ENCODE data around the gene CD84.

The CD84 gene

DNA sequence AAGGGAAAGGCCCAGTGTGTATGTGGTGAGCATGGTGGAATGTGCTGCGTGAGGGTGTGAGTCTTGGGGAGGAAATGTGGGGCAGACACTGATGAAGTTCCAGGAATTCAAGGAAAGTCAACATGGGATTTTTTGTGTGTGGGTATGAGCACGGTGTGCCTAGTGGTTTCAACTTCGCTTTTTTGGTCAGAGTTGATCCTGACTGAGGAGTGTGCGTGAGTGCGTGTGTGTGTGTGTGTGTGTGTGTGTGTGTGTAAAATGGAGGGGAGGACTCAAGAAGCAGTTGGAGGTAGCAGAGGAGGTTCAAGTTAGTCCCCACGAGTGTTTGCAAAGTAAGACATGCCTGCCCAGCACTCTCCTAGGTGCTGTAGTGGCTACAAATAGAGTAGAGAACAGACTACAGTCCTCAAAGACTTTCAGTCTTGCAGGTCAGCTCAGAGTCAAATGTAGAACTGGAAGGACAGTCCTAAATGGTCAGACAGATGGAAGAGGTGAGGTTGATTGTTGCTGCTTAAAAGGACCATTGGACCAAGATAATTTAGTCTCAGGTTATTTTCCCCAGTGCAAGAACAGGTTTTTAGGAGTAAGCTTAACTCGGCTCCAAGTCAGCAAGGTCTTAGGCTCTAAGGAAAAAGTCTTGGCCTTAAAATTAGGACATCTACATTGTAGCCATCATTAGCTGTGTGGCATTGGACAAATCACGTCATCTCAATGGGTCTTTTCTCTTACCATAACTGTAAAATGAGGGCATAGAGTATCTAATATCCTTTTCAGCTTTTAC lies 42.5 kb upstream of the CD84 start:
- no peak overlapping the region for H3K27ac ChIP-seq

DNA sequence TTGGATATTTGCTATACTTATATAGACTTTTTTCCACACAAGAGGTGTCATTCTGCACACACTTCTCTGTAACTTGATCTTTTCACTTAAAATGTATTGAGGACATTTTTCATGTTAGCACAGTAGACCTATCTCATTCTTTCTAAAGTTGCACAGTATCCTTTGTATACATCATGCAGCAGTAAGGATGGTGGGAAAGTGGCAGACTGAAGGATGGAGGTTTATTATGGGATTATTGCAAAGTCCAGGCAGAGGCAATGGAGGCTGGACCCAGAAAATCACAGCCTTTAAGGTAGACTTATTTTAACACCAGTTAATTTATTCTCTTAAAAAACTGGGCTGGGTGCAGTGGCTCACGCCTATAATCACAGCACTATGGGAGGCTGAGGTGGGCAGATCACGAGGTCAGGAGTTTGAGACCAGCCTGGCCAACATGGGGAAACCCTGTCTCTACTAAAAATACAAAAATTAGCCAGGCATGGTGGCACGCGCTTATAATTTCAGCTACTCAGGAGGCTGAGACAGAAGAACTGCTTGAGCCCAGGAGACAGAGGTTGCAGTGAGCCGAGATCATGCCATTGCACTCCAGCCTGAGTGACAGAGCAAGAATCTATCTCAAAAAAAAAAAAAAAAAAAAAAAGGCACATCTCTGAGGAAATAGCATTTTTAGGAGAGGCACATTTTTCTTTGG lies 41.8 kb upstream of the CD84 start:
- H3K27ac ChIP-seq: no peak overlapping the region
- TF ChIP-seq CTCF (IDR thresholded peaks at IDR 0.05): no peak
- H3K4me1 ChIP-seq (ENCODE audit: control insufficient read depth in 1 of 2, insufficient read depth in 1 of 2, low read depth in 1 of 2, low read length in 1 of 2): peaks cover 3 to 4% of the 10 kb centered on the region in 2 experiments
- no peaks in the 10 kb centered on the region for H3K9me3 ChIP-seq
- no peaks in the 10 kb centered on the region for H3K27me3 ChIP-seq
- no peaks in the 10 kb centered on the region for H3K36me3 ChIP-seq
- no peak overlapping the region for H3K4me3 ChIP-seq (ENCODE audit: low read depth in 1 of 2, low read length in 1 of 2)

More for the DNA sequence above, 42.5 kb upstream of the CD84 start:
- peaks cover 3 to 4% of the 10 kb centered on the region in 2 experiments for H3K4me1 ChIP-seq (ENCODE audit: control insufficient read depth in 1 of 2, insufficient read depth in 1 of 2, low read depth in 1 of 2, low read length in 1 of 2)
- H3K27me3 ChIP-seq: no peaks in the 10 kb centered on the region
- TF ChIP-seq CTCF (IDR thresholded peaks at IDR 0.05): no peak
- H3K4me3 ChIP-seq (ENCODE audit: low read depth in 1 of 2, low read length in 1 of 2): no peak overlapping the region
- no peaks in the 10 kb centered on the region for H3K36me3 ChIP-seq
- H3K9me3 ChIP-seq: no peaks in the 10 kb centered on the region

- Histone ChIP-seq H3K4me3 (ENCODE audit: low read depth in 1 of 2, low read length in 1 of 2) (no peak overlapping the region), H3K27me3 (no peaks in the 10 kb centered on the region), H3K4me1 (ENCODE audit: control insufficient read depth in 1 of 2, insufficient read depth in 1 of 2, low read depth in 1 of 2, low read length in 1 of 2) (peaks cover 3 to 4% of the 10 kb centered on the region in 2 experiments), H3K27ac (no peak overlapping the region), H3K9me3 (no peaks in the 10 kb centered on the region), H3K36me3 (no peaks in the 10 kb centered on the region)
- TF ChIP-seq CTCF (IDR thresholded peaks at IDR 0.05): no peak
Observed at GRCh38 chr1:160619742-160620277, 40.5 kb upstream of the CD84 start.

- Histone ChIP-seq H3K4me3 (ENCODE audit: low read depth in 1 of 2, low read length in 1 of 2) (no peak overlapping the region), H3K4me1 (ENCODE audit: control insufficient read depth in 1 of 2, insufficient read depth in 1 of 2, low read depth in 1 of 2, low read length in 1 of 2) (peaks cover 3 to 4% of the 10 kb centered on the region in 2 experiments), H3K36me3 (no peaks in the 10 kb centered on the region), H3K27ac (no peak overlapping the region), H3K9me3 (no peaks in the 10 kb centered on the region), H3K27me3 (no peaks in the 10 kb centered on the region)
- peak; percentile 84 for TF ChIP-seq CTCF (IDR thresholded peaks at IDR 0.05)
Observed at GRCh38 chr1:160618763-160619274, 39.5 kb upstream of the CD84 start.

- Histone ChIP-seq H3K27ac (no peak overlapping the region), H3K4me1 (ENCODE audit: control insufficient read depth in 1 of 2, insufficient read depth in 1 of 2, low read depth in 1 of 2, low read length in 1 of 2) (peaks cover 3 to 4% of the 10 kb centered on the region in 2 experiments), H3K27me3 (no peaks in the 10 kb centered on the region), H3K4me3 (ENCODE audit: low read depth in 1 of 2, low read length in 1 of 2) (no peak overlapping the region), H3K9me3 (no peaks in the 10 kb centered on the region), H3K36me3 (no peaks in the 10 kb centered on the region)
- no peak for TF ChIP-seq CTCF (IDR thresholded peaks at IDR 0.05)
Observed at GRCh38 chr1:160618327-160618726, 39.0 kb upstream of the CD84 start.

Data from neutrophil (primary cell).